HCT116 (cell line): ENCODE measurements around the gene THSD7A. TPM values are rescaled to one million over a fixed set of nuclear protein-coding genes. Genes with fewer than 3 reads are reported as not detected.

Experiments used
- ATAC-seq: fragments of 200-7000 bp; cut with Tn5 transposase; 2 replicates; pipeline ENCODE4 v1.9.1; 2020; ENCODE audit warnings: mild to moderate bottlenecking, moderate library complexity
- BruUV-seq: library from RNA; stranded (reverse); fragments of 400-500 nt; replicated peaks from 2 replicates; lab custom pipeline; 2021; lab: Mats Ljungman, UMichigan
- CTCF ChIA-PET: fragments of 300-600 bp; sonication (Branson Sonifier 250); formaldehyde crosslinking; loops from one replicate; lab custom pipeline; 2021; ENCODE audit warnings: antibody characterized with exemption; lab: Charles Lee
- POLR2A ChIA-PET: fragments of 300-600, 350-600 bp; sonication (Branson Sonifier 250); formaldehyde crosslinking; loops from one replicate; lab custom pipeline; 2021; ENCODE audit warnings: antibody characterized with exemption; lab: Charles Lee
- RAD21 ChIA-PET, 2 experiments: fragments of 300-600 bp; sonication (Branson Sonifier 250); formaldehyde crosslinking; loops; one replicate each; lab custom pipeline; 2023; ENCODE audit warnings: low total read pairs in 2 of 2; ENCODE audit not compliant: uncharacterized antibody in 2 of 2, unreplicated experiment in 2 of 2, low non-redundant PET in 1 of 2; lab: Charles Lee
- DNase-seq: peaks from one replicate; pipeline ENCODE4 v3.0.0-alpha.2; 2010; ENCODE audit warnings: low read depth, low spot score
- H2AFZ ChIP-seq: fragments of 200-600 bp; shearing (Covaris generic), sonication (generic); 2 replicates; pipeline ENCODE4 v1.6.1; 2017; ENCODE audit warnings: low read depth, mixed run types, mixed read lengths, antibody characterized with exemption, low read length; ENCODE audit not compliant: poor library complexity, severe bottlenecking
- H3K27ac ChIP-seq: 2 replicates; pipeline ENCODE4 v1.5.1; 2012; ENCODE audit warnings: low read depth, low read length
- H3K27me3 ChIP-seq: fragments of 200-600 bp; sonication (generic); 2 replicates; pipeline ENCODE4 v1.6.1; 2016; ENCODE audit warnings: mixed run types, low read length, mixed read lengths; ENCODE audit not compliant: insufficient read depth
- H3K36me3 ChIP-seq, 2 experiments: fragments of 200-500 bp in 1 of 2; fragments of 200-600 bp in 1 of 2; sonication (Bioruptor generic) in 1 of 2; sonication (generic) in 1 of 2; 2 replicates each; pipeline versions ENCODE4 v1.5.1 to v1.6.1; 2014 to 2016; ENCODE audit warnings: low read length in 2 of 2, inconsistent platforms in 1 of 2, mixed read lengths in 1 of 2, mixed run types in 1 of 2; ENCODE audit not compliant: insufficient read depth in 2 of 2, control insufficient read depth in 1 of 2
- H3K4me1 ChIP-seq, 2 experiments: fragments of 200-600 bp in 1 of 2; sonication (generic) in 1 of 2; 2 replicates each; pipeline versions ENCODE4 v1.5.1 to v1.6.1; 2012 to 2017; ENCODE audit warnings: low read length in 2 of 2, inconsistent platforms in 1 of 2, mild to moderate bottlenecking in 1 of 2, mixed read lengths in 1 of 2, mixed run types in 1 of 2, moderate library complexity in 1 of 2; ENCODE audit not compliant: insufficient read depth in 2 of 2, control insufficient read depth in 1 of 2
- H3K4me2 ChIP-seq: fragments of 200-600 bp; sonication (generic); 2 replicates; pipeline ENCODE4 v1.6.1; 2017; ENCODE audit warnings: mixed run types, low read length, mixed read lengths
- H3K4me3 ChIP-seq, 2 experiments: fragments of 200-600 bp in 1 of 2; sonication (generic) in 1 of 2; replicated peaks in 1 of 2; 2 replicates each; pipeline ENCODE4 v1.5.1; 2011 to 2016; ENCODE audit warnings: low read length in 2 of 2, control low read depth in 1 of 2, low read depth in 1 of 2, mild to moderate bottlenecking in 1 of 2, mixed read lengths in 1 of 2, mixed run types in 1 of 2
- H3K79me2 ChIP-seq: fragments of 200-600 bp; sonication (generic); 2 replicates; pipeline ENCODE4 v1.6.1; 2017; ENCODE audit warnings: mild to moderate bottlenecking, mixed run types, low read length, moderate library complexity, mixed read lengths; ENCODE audit not compliant: insufficient read depth
- H3K9ac ChIP-seq: fragments of 200-600 bp; sonication (generic); 2 replicates; pipeline ENCODE4 v1.6.1; 2016; ENCODE audit warnings: low read length, mixed read lengths
- H3K9me2 ChIP-seq: fragments of 200-600 bp; sonication (generic), shearing (Covaris generic); 2 replicates; pipeline ENCODE4 v1.6.1; 2017; ENCODE audit warnings: mixed run types, mild to moderate bottlenecking, moderate library complexity; ENCODE audit not compliant: insufficient read depth
- H3K9me3 ChIP-seq, 2 experiments: fragments of 200-500 bp in 1 of 2; fragments of 200-600 bp in 1 of 2; sonication (Bioruptor generic) in 1 of 2; sonication (generic) in 1 of 2; 2 replicates each; pipeline ENCODE4 v1.6.1; 2014 to 2017; ENCODE audit warnings: low read length in 2 of 2, mixed read lengths in 2 of 2, inconsistent platforms in 1 of 2, low read depth in 1 of 2, mild to moderate bottlenecking in 1 of 2, mixed run types in 1 of 2, moderate library complexity in 1 of 2; ENCODE audit not compliant: control insufficient read depth in 1 of 2, insufficient read depth in 1 of 2
- H4K20me1 ChIP-seq: fragments of 200-600 bp; sonication (generic), shearing (Covaris generic); 2 replicates; pipeline ENCODE4 v1.6.1; 2017; ENCODE audit warnings: mixed run types, mild to moderate bottlenecking, moderate library complexity; ENCODE audit not compliant: insufficient read depth
- ATF3 ChIP-seq: IDR thresholded peaks from 2 replicates; pipeline ENCODE4 v1.6.1; 2012
- CBX3 ChIP-seq: IDR thresholded peaks from 2 replicates; pipeline ENCODE4 v1.6.1; 2012; ENCODE audit warnings: low read depth
- FOSL1 ChIP-seq: IDR thresholded peaks from 2 replicates; pipeline ENCODE4 v1.6.1; 2012; ENCODE audit warnings: low read depth
- POLR2AphosphoS5 ChIP-seq: IDR thresholded peaks from 2 replicates; pipeline ENCODE4 v1.6.1; 2011; ENCODE audit warnings: mild to moderate bottlenecking, low read depth, low read length, moderate library complexity
- RAD21 ChIP-seq: IDR thresholded peaks from 2 replicates; pipeline ENCODE4 v1.6.1; 2012; ENCODE audit warnings: low read depth, mild to moderate bottlenecking
- SIN3A ChIP-seq: IDR thresholded peaks from 2 replicates; pipeline ENCODE4 v1.6.1; 2012; ENCODE audit warnings: low read depth
- SP1 ChIP-seq: IDR thresholded peaks from 2 replicates; pipeline ENCODE4 v1.6.1; 2012; ENCODE audit warnings: low read depth
- TCF7L2 ChIP-seq: IDR thresholded peaks from 2 replicates; pipeline ENCODE4 v1.7.0; 2011; ENCODE audit warnings: borderline replicate concordance, inconsistent platforms; ENCODE audit not compliant: insufficient read depth, insufficient read length; ENCODE audit errors: extremely low read depth
- YY1 ChIP-seq: IDR thresholded peaks from 2 replicates; pipeline ENCODE4 v1.6.1; 2011; ENCODE audit warnings: low read length, low read depth, moderate library complexity, mild to moderate bottlenecking; ENCODE audit not compliant: insufficient replicate concordance; ENCODE audit errors: extremely low read depth
- ZBTB33 ChIP-seq: IDR thresholded peaks from 2 replicates; pipeline ENCODE4 v1.6.1; 2011; ENCODE audit warnings: mild to moderate bottlenecking, low read length, moderate library complexity; ENCODE audit not compliant: insufficient replicate concordance; ENCODE audit errors: extremely low read depth
- ZFX ChIP-seq: fragments of 450-650 bp; IDR thresholded peaks from 2 replicates; pipeline ENCODE4 v1.6.1; 2017
- intact Hi-C: fragments of 100-400 bp; cut with micrococcal nuclease; formaldehyde crosslinking; loops from 2 replicates; pipeline ENCODE4 v1.10.0; 2022
- total RNA-seq: library from RNA; stranded (reverse); gene quantifications from one replicate; pipeline ENCODE4 v1.2.1, GENCODE V29; 2021; ENCODE audit not compliant: unreplicated experiment

Gene THSD7A
- total RNA-seq, 1 experiment from 2014 or later = 0.05 TPM

- H3K4me2 ChIP-seq = no peak overlapping the region
Measured at GRCh38 chr7:11743548-11743947, 88.5 kb downstream of the THSD7A start.

More at GRCh38 chr7:11743548-11743947, 88.5 kb downstream of the THSD7A start:
- Histone ChIP-seq H3K4me1 (no peaks in the 10 kb centered on the region), H3K27ac (no peak overlapping the region), H3K9me2 (no peaks in the 10 kb centered on the region), H3K4me3 (no peak overlapping the region), H3K9me3 (no peaks in the 10 kb centered on the region), H3K36me3 (no peaks in the 10 kb centered on the region), H3K27me3 (no peaks in the 10 kb centered on the region), H3K9ac (no peak overlapping the region), H2AFZ (no peak overlapping the region), H4K20me1 (no peaks in the 10 kb centered on the region), H3K79me2 (no peaks in the 10 kb centered on the region)
- no peak for ATAC-seq
- ChIA-PET RAD21 (no interaction called here), POLR2A (no interaction called here), CTCF (no interaction called here)
- intact Hi-C loops = no loop called here
- TF ChIP-seq SIN3A (no peak), POLR2AphosphoS5 (no peak), TCF7L2 (no peak), SP1 (no peak), YY1 (no peak), FOSL1 (no peak), ATF3 (no peak), ZFX (no peak), CBX3 (no peak), RAD21 (no peak), ZBTB33 (no peak)
- no TSS peak for BruUV-seq
- no peak for DNase-seq
